Natural killer cell (primary cell): ENCODE results near the gene ELN. TPM values are rescaled to one million over a fixed set of nuclear protein-coding genes. Genes with fewer than 3 reads are reported as not detected.

ENCODE experiments used
- ATAC-seq, 3 donors: fragments of 150-1000 bp in 2 of 3; fragments of 200-7000 bp in 1 of 3; cut with Tn5 transposase; 1 replicate in 1 of 3; 2 replicates in 2 of 3; pipeline ENCODE4 v1.10.0; 2021; ENCODE audit warnings: mild to moderate bottlenecking in 2 of 3, moderate library complexity in 2 of 3
- DNase-seq, 2 donors: peaks; one replicate each; pipeline versions ENCODE4 v3.0.0 to v3.0.0-alpha.2; 2013 to 2021; ENCODE audit warnings: mixed read lengths in 1 of 2
- H3K27ac ChIP-seq: one replicate; pipeline ENCODE4 v1.5.1; 2013; ENCODE audit warnings: mild to moderate bottlenecking, low read length
- H3K27me3 ChIP-seq: one replicate; pipeline ENCODE4 v1.6.1; 2013; ENCODE audit warnings: low read length; ENCODE audit not compliant: control insufficient read depth, insufficient read depth
- H3K36me3 ChIP-seq: one replicate; pipeline ENCODE4 v1.6.1; 2013; ENCODE audit warnings: low read length; ENCODE audit not compliant: control insufficient read depth, insufficient read depth
- H3K4me1 ChIP-seq: one replicate; pipeline ENCODE4 v1.6.1; 2013; ENCODE audit warnings: low read length; ENCODE audit not compliant: control insufficient read depth, insufficient read depth
- H3K4me3 ChIP-seq: one replicate; pipeline ENCODE4 v1.5.1; 2013; ENCODE audit warnings: low read length
- H3K9me3 ChIP-seq: one replicate; pipeline ENCODE4 v1.6.1; 2013; ENCODE audit warnings: low read length; ENCODE audit not compliant: control insufficient read depth, insufficient read depth
- H3K27ac Mint-ChIP-seq, 2 donors: one replicate each; pipeline ENCODE4 v1.8.0; 2022; ENCODE audit warnings: mild to moderate bottlenecking in 2 of 2, mixed read lengths in 2 of 2, moderate library complexity in 1 of 2
- H3K27me3 Mint-ChIP-seq, 2 donors: one replicate each; pipeline ENCODE4 v1.8.0; 2022; ENCODE audit warnings: low read depth in 2 of 2, mixed read lengths in 2 of 2
- H3K36me3 Mint-ChIP-seq: one replicate; pipeline ENCODE4 v1.8.0; 2022; ENCODE audit warnings: mixed read lengths
- H3K4me1 Mint-ChIP-seq, 2 donors: one replicate each; pipeline ENCODE4 v1.8.0; 2022; ENCODE audit warnings: mixed read lengths in 2 of 2
- H3K4me3 Mint-ChIP-seq: one replicate; pipeline ENCODE4 v1.8.0; 2022; ENCODE audit warnings: mild to moderate bottlenecking, moderate library complexity, mixed read lengths
- H3K9me3 Mint-ChIP-seq, 2 donors: one replicate each; pipeline ENCODE4 v1.8.0; 2022; ENCODE audit warnings: mixed read lengths in 2 of 2
- CTCF ChIP-seq: fragments of 200-600 bp; IDR thresholded peaks from one replicate; pipeline ENCODE4 v1.8.0; 2022; ENCODE audit warnings: antibody characterized with exemption
- WGBS: methylation state at CpG from one replicate; pipeline ENCODE4 v1.1.7; 2013; ENCODE audit warnings: missing lambda C conversion rate; ENCODE audit not compliant: insufficient coverage; 5-methylcytosine and 5-hydroxymethylcytosine counted together
- intact Hi-C: fragments of 100-400 bp; cut with micrococcal nuclease; formaldehyde crosslinking; loops from one replicate; pipeline ENCODE4 v1.14.2; 2022
- total RNA-seq, 4 donors: library from RNA; stranded (reverse); fragments of 120-200 nt in 1 of 4; gene quantifications; one replicate each; pipeline versions ENCODE4 v1.2.3 to v1.2.4, GENCODE V29; 2013 to 2022

The ELN gene
- total RNA-seq, 3 donors from 2014 or later (not counting 1 experiment from before 2014, with no cell fraction given): 0.75 TPM; not detected in 2

GRCh38 chr7:74095135-74095534, 67.2 kb downstream of the ELN start:
- no peaks in the 10 kb centered on the region for H3K27me3 ChIP-seq
- no peaks in the 10 kb centered on the region for H3K9me3 Mint-ChIP-seq
- no peak for ATAC-seq
- intact Hi-C loops: no loop called here
- no peak for TF ChIP-seq CTCF
- H3K9me3 ChIP-seq: no peaks in the 10 kb centered on the region
- H3K4me1 ChIP-seq: peaks cover 46% of the 10 kb centered on the region
- H3K36me3 Mint-ChIP-seq: no peaks in the 10 kb centered on the region
- peak overlapping the region; percentile 99 for H3K27ac ChIP-seq
- H3K36me3 ChIP-seq: peaks cover 30% of the 10 kb centered on the region
- peak overlapping the region; percentile 89 for H3K4me3 Mint-ChIP-seq
- peak overlapping the region; percentile 98 to 99 for H3K27ac Mint-ChIP-seq
- peaks cover 10 to 43% of the 10 kb centered on the region in 2 donors for H3K4me1 Mint-ChIP-seq
- WGBS: 94% methylated on average over 5 of the region's 6 CpGs
- H3K4me3 ChIP-seq: peak overlapping the region; percentile 51
- H3K27me3 Mint-ChIP-seq: no peaks in the 10 kb centered on the region
- no peak for DNase-seq

- 97% methylated on average over 11 of the region's 11 CpGs for WGBS
- no peaks in the 10 kb centered on the region for H3K27me3 ChIP-seq
- no peaks in the 10 kb centered on the region for H3K9me3 ChIP-seq
- ATAC-seq (no peak), DNase-seq (no peak)
- Mint-ChIP-seq H3K4me1 (peaks cover 10 to 31% of the 10 kb centered on the region in 2 donors), H3K27ac (peak overlapping the region; percentile 36 to 69), H3K36me3 (no peaks in the 10 kb centered on the region), H3K27me3 (no peaks in the 10 kb centered on the region), H3K4me3 (no peak overlapping the region), H3K9me3 (no peaks in the 10 kb centered on the region)
- no peak overlapping the region for H3K4me3 ChIP-seq
- intact Hi-C loops: no loop called here
- H3K27ac ChIP-seq: no peak overlapping the region
- H3K36me3 ChIP-seq: peaks cover 43% of the 10 kb centered on the region
- no peak for TF ChIP-seq CTCF
- H3K4me1 ChIP-seq: peaks cover 26% of the 10 kb centered on the region
Measured at GRCh38 chr7:74097937-74098614, 70.1 kb downstream of the ELN start.

GRCh38 chr7:74099031-74099430, 71.1 kb downstream of the ELN start:
- Mint-ChIP-seq H3K36me3 (no peaks in the 10 kb centered on the region), H3K9me3 (no peaks in the 10 kb centered on the region), H3K4me1 (peaks cover 2 to 22% of the 10 kb centered on the region in 2 donors), H3K27me3 (no peaks in the 10 kb centered on the region), H3K4me3 (no peak overlapping the region), H3K27ac (no peak overlapping the region)
- H3K4me3 ChIP-seq: no peak overlapping the region
- WGBS: 98% methylated on average over 17 of the region's 17 CpGs
- no peaks in the 10 kb centered on the region for H3K9me3 ChIP-seq
- no peak for ATAC-seq
- H3K27me3 ChIP-seq: no peaks in the 10 kb centered on the region
- peaks cover 50% of the 10 kb centered on the region for H3K36me3 ChIP-seq
- peaks cover 16% of the 10 kb centered on the region for H3K4me1 ChIP-seq
- no peak for TF ChIP-seq CTCF
- intact Hi-C loops: no loop called here
- DNase-seq: no peak
- no peak overlapping the region for H3K27ac ChIP-seq
